Duodenal mucosa (tissue), 2 donors: ENCODE data around the gene APOM.

Source experiments
- H3K27ac ChIP-seq: one replicate; pipeline ENCODE4 v1.7.0; 2013; ENCODE audit warnings: low read depth, low read length
- H3K27me3 ChIP-seq, 2 donors: one replicate each; pipeline ENCODE4 v1.7.0; 2013; ENCODE audit warnings: low read length in 2 of 2, control low read depth in 1 of 2; ENCODE audit not compliant: insufficient read depth in 2 of 2, control insufficient read depth in 1 of 2
- H3K36me3 ChIP-seq, 2 donors: one replicate each; pipeline ENCODE4 v1.7.0; 2013; ENCODE audit warnings: low read length in 2 of 2, control low read depth in 1 of 2; ENCODE audit not compliant: insufficient read depth in 2 of 2, control insufficient read depth in 1 of 2
- H3K4me1 ChIP-seq, 2 donors: one replicate each; pipeline ENCODE4 v1.7.0; 2013; ENCODE audit warnings: low read length in 2 of 2, control low read depth in 1 of 2; ENCODE audit not compliant: insufficient read depth in 2 of 2, control insufficient read depth in 1 of 2
- H3K4me3 ChIP-seq, 2 donors: one replicate each; pipeline ENCODE4 v1.7.0; 2013; ENCODE audit warnings: low read length in 2 of 2, low read depth in 1 of 2
- H3K9ac ChIP-seq, 2 donors: one replicate each; pipeline ENCODE4 v1.7.0; 2013; ENCODE audit warnings: low read length in 2 of 2, low read depth in 1 of 2
- H3K9me3 ChIP-seq, 2 donors: one replicate each; pipeline ENCODE4 v1.7.0; 2013; ENCODE audit warnings: low read length in 2 of 2, control low read depth in 1 of 2; ENCODE audit not compliant: control insufficient read depth in 1 of 2

The APOM gene

DNA sequence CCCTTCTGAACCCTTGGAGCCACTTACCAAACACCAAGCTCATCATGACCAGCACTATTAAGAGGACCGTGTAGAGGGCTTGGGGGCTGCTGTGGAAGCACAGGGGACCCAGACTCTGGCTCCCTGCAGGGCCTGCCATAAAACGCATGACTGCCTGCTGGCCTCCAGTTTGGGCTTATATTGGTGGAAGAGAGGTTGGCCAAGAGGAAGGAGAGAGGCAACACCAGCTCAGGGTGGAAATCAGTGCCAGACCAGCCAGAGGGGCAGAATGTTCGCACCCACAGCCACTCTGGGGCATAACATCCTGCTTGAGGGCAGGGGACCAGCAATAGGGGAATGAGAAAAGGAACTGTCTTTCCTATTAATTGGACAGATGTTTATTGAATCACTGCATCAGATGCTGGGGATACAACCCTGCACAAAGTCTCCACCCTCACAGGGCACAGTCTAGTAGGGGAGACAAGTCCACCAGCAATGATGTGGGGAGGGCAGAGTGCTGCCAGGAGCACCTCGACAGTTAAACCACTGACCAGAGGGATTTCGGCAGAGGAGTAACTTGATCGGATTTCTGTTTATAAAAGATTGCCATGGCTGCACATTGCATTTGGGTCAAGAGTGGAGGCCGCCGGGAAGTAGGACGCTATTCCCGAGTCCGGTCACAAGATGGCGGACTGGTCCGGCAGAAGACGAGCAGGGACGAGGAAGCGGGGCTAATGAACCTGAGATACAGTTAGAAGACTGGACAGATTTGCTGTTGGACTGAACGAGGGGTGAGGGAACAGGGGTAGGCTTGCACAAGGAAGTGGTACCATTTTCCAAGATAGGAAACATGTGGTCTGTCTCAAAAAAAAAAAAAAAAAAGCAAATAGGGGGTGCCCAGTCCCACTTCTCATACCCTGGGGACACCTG, 24.8 kb downstream of the APOM start, which contains the start of gene LY6G5C:
Gene LY6G5C, minus strand, starts transcription at position 842 of the 909 bp plus-strand sequence. Its CDS starts 694 bp downstream, at position 148.
- Histone ChIP-seq H3K4me1 (peaks cover 11 to 16% of the 10 kb centered on the region in 2 donors), H3K27ac (peak within 1 kb of the TSS; percentile 63), H3K9ac (peak within 1 kb of the TSS; percentile 62 to 89), H3K27me3 (no peaks in the 10 kb centered on the region), H3K9me3 (no peaks in the 10 kb centered on the region), H3K36me3 (peaks cover 3 to 6% of the 10 kb centered on the region in 2 donors), H3K4me3 (peak within 1 kb of the TSS; percentile 66 to 75)

DNA sequence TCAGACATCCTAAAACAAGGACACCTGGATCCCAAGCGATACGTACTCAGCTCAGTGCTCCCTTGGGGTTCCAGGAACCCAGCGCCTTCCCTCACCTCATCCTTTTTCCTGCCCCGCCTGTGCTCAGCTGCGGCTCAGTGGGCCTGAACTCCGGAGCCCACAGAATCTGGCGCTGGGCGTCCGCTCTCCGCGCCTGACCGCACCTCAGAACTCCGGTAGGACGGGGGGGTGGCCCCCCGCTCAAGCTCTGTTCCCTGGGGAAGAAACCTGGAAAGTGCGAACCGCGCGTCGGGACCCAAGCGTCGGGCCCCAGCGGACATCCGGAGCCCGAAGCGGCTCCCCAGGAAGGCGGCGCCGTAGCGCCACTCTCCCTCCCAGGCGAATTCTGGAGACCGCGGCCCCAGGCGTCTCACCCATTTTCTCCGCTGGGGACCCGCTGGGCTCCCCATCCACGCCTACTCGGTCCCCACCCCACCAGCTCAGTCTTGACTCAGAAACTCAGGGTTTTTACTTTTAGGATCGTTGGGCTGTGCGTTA, 25.5 kb downstream of the APOM start:
- H3K36me3 ChIP-seq = peaks cover 5 to 10% of the 10 kb centered on the region in 2 donors
- H3K9ac ChIP-seq = peak overlapping the region; percentile 62 to 89
- H3K4me3 ChIP-seq = peak overlapping the region; percentile 66 to 75
- no peaks in the 10 kb centered on the region for H3K9me3 ChIP-seq
- peaks cover 11 to 16% of the 10 kb centered on the region in 2 donors for H3K4me1 ChIP-seq
- no peaks in the 10 kb centered on the region for H3K27me3 ChIP-seq
- H3K27ac ChIP-seq = peak overlapping the region; percentile 63

DNA sequence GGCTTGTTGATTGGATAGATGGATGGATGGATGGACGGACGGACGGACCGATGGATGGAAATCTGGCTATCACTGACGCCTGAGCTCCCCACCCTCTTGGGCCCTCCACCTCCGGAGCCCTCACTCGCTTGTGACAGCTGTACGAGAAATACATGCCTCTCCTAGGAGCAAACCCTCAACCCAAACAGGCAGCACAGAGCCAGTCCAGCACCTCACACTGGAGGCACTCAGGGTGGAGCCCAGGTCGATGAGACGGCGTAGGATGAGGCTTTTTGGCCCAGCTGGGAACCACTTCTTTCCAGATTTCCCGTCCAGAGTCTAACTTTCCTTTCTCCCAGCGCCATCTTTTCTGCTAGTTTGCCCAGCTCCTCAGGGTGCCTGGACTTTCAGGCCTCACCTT, 27.9 kb downstream of the APOM start:
- H3K27ac ChIP-seq = peak overlapping the region; percentile 65
- no peaks in the 10 kb centered on the region for H3K9me3 ChIP-seq
- no peaks in the 10 kb centered on the region for H3K27me3 ChIP-seq
- peak overlapping the region; percentile 47 to 59 for H3K4me3 ChIP-seq
- peaks cover 22 to 34% of the 10 kb centered on the region in 2 donors for H3K36me3 ChIP-seq
- peak overlapping the region; percentile 8 to 48 for H3K9ac ChIP-seq
- H3K4me1 ChIP-seq = peaks cover 11 to 16% of the 10 kb centered on the region in 2 donors

DNA sequence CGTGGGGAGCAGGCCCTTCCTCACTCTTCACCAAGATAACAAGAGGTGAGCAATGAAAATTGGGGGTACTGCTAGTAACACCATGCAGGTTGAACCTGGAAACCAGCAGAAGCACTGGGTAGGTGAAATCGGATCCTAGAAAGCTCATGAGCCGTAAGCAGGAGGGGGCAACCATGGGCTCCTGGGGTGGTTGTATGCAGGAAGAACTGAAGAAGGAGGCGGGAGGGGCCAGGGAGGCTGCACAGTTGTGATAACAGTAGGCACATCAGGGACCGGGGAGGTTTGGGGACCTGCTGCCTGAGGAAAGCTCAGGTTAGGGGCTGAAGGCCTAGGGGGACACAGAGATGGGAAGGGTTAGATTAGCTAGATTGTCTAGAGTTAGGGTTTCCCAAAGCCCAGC, 30.8 kb downstream of the APOM start:
- Histone ChIP-seq H3K9ac (no peak overlapping the region), H3K9me3 (no peaks in the 10 kb centered on the region), H3K36me3 (peaks cover 41 to 54% of the 10 kb centered on the region in 2 donors), H3K4me1 (peaks cover 20 to 27% of the 10 kb centered on the region in 2 donors), H3K27ac (no peak overlapping the region), H3K27me3 (no peaks in the 10 kb centered on the region), H3K4me3 (no peak overlapping the region)

DNA sequence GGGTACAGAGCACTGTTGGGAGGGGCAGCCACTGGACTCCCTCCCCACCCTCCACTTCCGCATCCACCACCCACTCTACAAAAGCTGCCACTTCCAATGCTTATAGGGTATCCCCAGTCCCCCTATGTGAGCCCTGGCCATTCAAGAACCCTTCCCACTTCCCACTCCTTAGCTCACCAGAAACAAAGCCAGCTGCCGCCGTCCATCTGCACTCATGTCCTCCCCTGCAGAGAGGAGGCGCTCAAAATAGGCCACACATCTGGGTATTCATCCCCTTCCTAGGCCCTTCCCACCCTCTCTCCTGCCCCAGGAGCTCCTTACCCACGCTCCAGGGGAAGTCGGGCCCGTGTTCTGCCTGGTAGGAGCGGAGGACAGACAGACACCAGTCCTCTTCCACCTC, 31.6 kb downstream of the APOM start:
- H3K9ac ChIP-seq = no peak overlapping the region
- no peak overlapping the region for H3K27ac ChIP-seq
- peaks cover 46 to 62% of the 10 kb centered on the region in 2 donors for H3K36me3 ChIP-seq

DNA sequence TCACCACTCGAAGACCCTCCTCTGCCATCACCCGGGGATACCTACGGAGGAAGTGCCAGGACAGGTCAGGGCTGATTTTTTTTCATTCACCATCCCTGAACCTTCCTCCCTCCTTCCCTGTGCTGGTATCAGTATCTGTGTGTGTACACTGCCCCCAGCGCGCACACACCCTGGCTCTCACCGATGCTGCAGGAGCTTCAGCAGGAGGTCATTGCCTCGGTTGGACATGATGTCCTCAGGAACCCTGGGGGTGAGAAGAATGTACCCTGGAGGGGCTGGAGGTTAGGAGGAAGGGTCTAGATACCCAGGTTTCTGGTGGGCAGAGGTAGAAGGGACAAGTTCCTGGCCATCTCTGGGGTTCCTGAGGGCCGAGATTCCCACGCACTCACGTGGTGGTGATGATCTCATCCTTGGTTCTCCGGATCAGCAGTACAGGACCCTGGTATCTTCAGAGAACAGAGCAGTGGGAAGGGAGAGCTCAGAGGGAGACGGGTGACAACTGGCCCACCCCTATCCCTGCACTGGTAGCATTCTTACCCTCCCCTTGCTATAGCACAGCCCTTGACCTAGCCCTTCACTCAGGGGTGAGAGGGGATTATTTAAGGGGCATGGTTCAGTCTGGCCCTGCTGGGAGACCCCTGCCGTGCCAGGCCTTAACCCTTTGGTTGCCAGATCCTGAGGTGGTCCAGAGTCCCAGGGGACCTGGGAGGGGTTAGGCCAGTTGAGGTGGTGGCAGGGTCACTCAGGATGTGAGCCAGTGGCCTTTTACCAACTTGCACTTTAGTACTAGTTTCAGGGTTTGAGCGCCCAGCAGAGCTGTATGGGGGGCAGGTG, 32.4 kb downstream of the APOM start:
- no peak overlapping the region for H3K4me3 ChIP-seq
- peaks cover 16 to 26% of the 10 kb centered on the region in 2 donors for H3K4me1 ChIP-seq
- H3K9me3 ChIP-seq = no peaks in the 10 kb centered on the region
- H3K9ac ChIP-seq = no peak overlapping the region
- H3K27me3 ChIP-seq = no peaks in the 10 kb centered on the region
- no peak overlapping the region for H3K27ac ChIP-seq
- peaks cover 52 to 68% of the 10 kb centered on the region in 2 donors for H3K36me3 ChIP-seq

More for the DNA sequence above, 31.6 kb downstream of the APOM start:
- no peak overlapping the region for H3K4me3 ChIP-seq
- H3K9me3 ChIP-seq = no peaks in the 10 kb centered on the region
- no peaks in the 10 kb centered on the region for H3K27me3 ChIP-seq
- peaks cover 16 to 26% of the 10 kb centered on the region in 2 donors for H3K4me1 ChIP-seq

DNA sequence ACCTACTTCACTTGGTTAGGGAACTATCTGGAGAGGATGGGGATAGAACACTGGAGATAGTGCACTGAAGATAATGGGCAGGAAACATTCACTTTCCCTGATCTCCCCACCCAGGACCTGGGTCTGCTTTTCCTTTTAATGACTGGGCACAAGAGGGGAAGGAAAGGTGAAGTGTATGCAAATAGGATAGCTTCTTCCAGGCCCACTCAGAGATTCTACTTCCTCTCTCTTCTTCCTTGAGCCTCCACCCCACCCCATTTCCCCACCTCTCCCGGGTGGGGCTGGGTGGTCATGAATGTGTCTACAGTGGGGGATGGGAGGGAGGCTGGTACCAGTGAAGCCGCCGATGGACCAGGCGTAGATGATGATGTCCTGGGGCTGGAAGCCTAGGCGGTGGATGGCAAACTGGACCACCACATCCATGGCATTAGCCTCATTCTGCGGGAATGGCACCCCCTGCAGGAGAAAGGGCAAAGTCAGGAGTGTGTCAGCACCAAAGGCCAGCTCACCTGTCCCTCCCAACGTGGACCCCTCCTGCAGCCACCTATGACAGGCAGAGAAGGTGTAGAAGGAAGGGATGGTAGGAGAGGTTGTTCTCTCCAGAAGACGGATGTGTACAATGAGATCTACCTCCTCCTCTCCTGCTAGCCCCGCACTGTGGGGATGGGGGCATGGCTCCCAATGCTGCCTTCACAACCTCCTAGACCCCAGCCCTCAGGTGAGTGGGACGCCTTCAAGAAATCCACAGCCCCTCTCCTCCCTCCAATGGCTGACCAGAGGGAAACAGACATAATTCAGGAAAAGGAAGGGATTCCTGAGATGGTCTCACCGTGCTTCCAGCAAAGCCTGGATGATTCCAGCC, 33.8 kb downstream of the APOM start:
- peak overlapping the region in 1 of 2 donors; percentile 5 for H3K9ac ChIP-seq
- peaks cover 60 to 81% of the 10 kb centered on the region in 2 donors for H3K36me3 ChIP-seq
- peak overlapping the region in 1 of 2 donors; percentile 8 for H3K4me3 ChIP-seq
- H3K27ac ChIP-seq = peak overlapping the region; percentile 33
- H3K27me3 ChIP-seq = no peaks in the 10 kb centered on the region
- H3K9me3 ChIP-seq = no peaks in the 10 kb centered on the region
- H3K4me1 ChIP-seq = peaks cover 16 to 19% of the 10 kb centered on the region in 2 donors

DNA sequence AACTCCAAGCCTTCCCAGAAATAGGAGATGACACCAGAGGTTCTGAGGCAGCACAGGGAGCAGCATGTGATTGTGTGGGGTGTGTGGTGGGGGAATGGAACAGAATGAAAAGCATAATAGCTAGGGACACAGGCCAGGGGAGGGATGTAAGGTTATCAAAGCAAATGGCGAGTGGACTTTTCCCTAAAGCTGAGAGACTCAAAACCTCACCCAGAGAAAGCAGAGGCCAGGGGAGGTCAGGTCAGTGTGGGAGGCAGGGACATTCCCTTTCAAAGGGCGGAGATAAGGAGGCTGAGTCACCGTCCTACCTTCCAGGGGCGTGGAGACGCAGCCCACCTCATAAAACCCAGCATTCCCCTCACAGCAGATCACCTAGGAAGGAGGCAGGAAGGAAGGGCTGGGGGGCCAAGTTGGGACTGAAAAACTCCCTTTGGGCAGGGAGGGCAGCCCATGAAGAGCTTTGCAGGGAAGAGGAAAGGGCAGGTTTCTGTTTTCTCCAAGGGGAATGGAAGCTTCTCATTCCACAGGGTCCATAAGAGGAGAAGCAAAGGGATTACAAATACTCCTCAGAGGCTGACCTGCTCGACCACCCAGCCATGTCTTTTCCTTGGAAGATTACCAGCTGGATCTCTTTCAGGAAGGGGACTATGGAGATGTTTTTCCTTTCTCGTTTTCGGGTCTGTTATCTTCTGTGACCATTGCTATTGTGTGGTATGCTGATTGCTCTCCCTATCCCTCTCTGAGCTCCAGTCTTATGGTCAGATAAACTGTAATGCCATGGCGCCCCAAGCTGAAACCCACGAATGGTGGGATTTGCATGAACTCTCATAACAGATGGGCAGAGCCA, 34.8 kb downstream of the APOM start:
- no peaks in the 10 kb centered on the region for H3K9me3 ChIP-seq
- peak overlapping the region in 1 of 2 donors; percentile 8 for H3K4me3 ChIP-seq
- H3K36me3 ChIP-seq = peaks cover 65 to 87% of the 10 kb centered on the region in 2 donors
- peaks cover 16 to 19% of the 10 kb centered on the region in 2 donors for H3K4me1 ChIP-seq
- H3K9ac ChIP-seq = peak overlapping the region in 1 of 2 donors; percentile 28
- peak overlapping the region; percentile 58 for H3K27ac ChIP-seq
- no peaks in the 10 kb centered on the region for H3K27me3 ChIP-seq
